ENCODE measurements around the gene LRRK1.

LRRK1 gene

GRCh38 chr15:101025896-101026631 lies 106.9 kb downstream of the LRRK1 start:
- no peak for DNase-seq

GRCh38 chr15:101026656-101027272 lies 107.6 kb downstream of the LRRK1 start:
- no peak for DNase-seq

DNA sequence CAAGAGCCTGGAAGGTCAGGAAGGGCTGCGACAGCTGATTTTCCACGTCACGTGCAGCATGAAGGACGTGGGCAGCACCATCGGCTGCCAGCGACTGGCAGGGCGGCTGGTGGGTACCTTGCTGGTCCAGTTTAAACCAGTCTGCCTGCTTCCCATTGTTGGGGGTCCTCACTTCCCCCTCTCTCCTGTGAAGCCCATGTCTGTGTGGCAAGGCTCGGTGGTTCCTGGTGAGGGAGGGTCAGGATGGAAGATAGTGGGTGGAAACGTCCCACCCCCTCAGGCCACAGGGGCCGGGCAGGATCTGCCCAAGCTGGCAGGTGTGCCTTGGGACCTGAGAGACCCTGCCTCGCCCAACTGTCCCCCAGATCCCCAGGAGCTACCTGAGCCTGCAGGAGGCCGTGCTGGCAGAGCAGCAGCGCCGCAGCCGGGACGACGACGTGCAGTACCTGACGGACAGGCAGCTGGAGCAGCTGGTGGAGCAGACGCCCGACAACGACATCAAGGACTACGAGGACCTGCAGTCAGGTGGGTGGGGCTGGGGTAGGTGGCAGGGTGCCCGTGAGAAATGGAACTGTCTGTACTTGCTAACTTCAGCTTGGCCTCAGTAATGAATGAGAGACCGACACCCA lies 108.2 kb downstream of the LRRK1 start:
- DNase-seq: no peak

DNA sequence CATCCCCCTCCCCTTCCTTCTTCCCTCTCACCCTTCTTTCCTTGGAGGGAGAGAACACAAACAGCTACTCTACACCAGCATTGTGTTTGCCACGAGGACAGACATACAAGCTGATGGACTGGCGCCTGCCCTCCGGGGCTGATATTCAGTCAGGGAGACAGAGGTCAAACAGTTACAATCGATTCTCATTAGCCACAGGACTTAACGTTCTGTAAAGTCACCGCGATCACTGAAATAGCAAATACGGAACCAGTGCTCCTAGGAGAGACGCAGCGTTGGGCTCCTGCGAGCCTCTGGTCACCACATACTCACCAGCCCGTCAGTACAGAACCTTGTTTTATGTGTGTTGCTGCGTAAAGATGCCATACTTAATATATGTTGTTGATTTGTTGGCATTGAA lies 108.8 kb downstream of the LRRK1 start:
- DNase-seq: no peak

DNA sequence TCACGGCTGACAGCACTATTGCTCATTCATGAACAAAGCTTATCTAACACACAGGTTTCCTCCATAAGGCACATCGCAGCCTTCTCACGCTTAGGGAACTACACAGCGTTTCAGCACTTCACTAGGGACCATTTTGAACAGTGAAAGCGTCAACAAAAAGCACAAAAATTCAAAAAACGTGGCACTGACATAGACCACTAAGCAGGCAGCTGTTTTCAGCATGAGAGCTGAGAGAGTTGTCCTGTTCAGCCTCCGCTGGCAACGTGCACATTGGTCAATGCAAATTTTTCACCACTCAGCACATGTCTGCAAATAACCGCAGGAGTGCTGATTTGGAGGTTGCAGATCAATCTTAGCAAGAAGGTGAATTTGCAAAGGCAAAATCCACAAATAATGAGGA lies 109.2 kb downstream of the LRRK1 start:
- DNase-seq: no peak

GRCh38 chr15:101028772-101029438 lies 109.7 kb downstream of the LRRK1 start:
- no peak for DNase-seq

GRCh38 chr15:101029971-101030661 lies 111.0 kb downstream of the LRRK1 start:
- DNase-seq: no peak

- no peak for DNase-seq
These were observed 112.1 kb downstream of the LRRK1 start for GRCh38 chr15:101031213-101031612.

DNA sequence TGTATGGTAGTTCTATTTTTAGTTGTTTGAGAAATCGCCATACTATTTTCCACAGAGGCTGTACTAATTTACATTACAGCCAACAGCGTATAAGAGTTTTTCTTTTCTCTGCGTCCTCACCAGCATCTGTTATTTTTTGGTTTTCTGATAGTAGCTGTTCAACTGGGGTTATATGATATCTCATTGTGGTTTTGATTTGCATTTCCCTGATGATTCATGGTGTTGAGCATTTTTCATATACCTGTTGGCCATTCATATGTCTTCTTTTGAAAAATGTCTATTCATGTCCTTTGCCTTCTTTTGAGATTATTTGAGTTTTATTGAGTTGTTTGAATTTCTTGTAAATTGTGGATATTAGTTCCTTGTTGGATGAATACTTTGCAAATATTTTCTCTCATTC lies 114.6 kb downstream of the LRRK1 start:
- DNase-seq: no peak

GRCh38 chr15:101035611-101036010 lies 116.5 kb downstream of the LRRK1 start:
- DNase-seq: peak; percentile 31

GRCh38 chr15:101036189-101036588 lies 117.0 kb downstream of the LRRK1 start:
- no peak for DNase-seq

DNA sequence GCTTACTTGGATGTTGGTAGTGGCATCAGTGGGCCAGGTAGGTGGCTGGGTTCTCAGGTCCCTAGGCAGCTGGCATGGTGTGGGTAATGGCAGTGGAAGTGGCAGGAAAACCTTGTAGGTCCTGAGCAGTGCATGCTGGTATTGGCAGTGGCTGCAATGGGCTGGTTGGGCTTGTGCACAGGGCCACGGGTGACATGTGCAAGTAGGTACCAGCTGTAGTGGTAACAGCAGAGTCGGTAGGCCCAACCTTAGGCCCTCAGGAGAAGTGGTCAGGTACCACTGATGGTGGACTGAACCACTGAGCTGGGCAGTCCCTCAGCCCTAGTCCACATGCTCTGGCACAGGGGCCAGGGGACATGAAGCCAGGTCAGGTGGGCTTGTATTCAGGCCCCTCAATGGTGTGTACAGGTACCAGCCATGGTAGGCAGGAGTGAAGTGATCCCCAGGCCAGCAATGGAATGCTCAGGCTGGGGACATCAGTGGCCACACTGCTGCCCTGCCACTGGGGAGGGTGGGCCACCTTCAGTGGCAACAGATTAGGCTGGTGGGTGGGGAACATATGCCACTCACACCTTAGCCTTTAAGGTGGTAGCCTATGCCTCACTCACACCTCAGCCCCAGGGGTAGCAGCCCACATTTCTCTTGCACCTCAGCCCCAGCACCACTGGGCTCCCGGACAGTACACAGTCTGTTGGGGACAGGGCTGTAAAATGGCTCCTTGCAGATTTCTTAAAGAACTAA lies 118.1 kb downstream of the LRRK1 start:
- DNase-seq: no peak

- DNase-seq: no peak
These were observed 119.3 kb downstream of the LRRK1 start for GRCh38 chr15:101038327-101039003.

GRCh38 chr15:101039461-101039860 lies 120.3 kb downstream of the LRRK1 start:
- DNase-seq: no peak

DNA sequence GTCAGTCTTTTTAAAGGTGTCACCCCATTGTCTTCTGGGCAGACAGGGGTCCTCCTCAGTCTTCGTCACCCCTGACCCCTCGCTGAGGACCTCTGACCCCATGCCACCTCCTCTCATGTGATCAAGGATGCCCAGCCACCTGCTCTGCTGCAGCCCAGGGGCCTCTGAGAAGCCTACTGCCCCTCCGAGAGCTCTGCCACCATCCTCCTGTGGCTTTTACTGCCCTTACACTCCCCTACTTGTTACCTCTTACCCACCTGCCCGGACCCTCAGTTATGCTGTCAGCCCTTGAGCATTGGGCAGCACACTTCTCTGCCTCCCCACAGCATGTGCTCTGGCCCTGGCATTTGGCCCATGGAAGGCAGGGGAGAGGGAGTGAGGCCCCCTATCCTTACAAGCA lies 123.2 kb downstream of the LRRK1 start:
- DNase-seq: no peak

DNA sequence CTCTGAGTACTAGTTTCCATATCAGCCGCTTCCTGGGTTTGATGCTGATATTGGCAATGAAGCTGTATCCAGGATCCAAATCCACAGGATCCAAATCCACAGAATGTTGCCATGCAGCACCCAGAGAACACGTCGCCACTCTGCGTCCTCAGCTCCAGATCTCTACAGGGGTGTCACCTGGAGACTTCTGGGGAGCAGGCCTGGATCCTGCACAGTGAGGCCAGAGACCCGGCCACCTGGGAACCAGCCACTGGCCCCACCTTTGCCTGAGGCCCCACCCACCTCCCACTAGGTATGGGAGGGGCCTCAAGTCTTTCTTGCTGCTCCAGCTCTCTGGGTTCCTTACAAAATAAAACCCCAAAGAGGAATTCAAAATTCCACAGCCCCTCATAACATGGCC lies 123.9 kb downstream of the LRRK1 start:
- DNase-seq: no peak

- DNase-seq: no peak
These were observed 124.9 kb downstream of the LRRK1 start for GRCh38 chr15:101043911-101044624.

DNA sequence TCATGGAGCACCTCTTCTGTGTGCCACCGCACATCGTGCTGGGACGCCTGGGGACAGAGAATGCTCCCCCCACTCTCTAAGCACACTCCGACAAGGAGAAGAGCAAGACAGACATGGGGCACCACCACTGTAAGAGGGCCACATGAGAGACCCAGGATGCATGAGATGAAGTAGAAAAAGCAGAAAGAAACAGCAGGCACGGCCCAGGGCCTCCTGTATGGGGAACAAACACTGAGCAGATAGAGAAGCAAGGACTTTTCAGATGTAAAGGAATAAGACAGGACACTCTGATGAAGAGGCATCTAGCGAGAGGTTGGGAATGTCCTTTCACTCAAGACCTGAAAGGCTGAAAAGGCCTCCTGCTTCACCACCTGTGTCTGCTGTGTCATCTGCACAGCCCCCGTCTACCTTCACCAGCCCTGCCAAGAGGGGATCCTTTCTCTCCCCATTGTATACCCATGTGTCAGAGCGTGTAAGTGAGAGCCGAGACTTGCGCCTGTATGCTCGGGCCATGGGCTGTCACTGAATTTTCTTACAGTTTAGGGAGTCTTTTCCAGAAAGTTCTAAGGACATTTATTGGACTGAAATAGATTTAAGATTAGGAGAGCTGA lies 125.6 kb downstream of the LRRK1 start:
- DNase-seq: no peak

GRCh38 chr15:101045236-101045646 lies 126.1 kb downstream of the LRRK1 start:
- no peak for DNase-seq

GRCh38 chr15:101045835-101046691 lies 126.9 kb downstream of the LRRK1 start:
- no peak for DNase-seq

Measured in SIG-M5 (cell line).